ENCODE measurements around the gene MTREX.

The MTREX gene

DNA sequence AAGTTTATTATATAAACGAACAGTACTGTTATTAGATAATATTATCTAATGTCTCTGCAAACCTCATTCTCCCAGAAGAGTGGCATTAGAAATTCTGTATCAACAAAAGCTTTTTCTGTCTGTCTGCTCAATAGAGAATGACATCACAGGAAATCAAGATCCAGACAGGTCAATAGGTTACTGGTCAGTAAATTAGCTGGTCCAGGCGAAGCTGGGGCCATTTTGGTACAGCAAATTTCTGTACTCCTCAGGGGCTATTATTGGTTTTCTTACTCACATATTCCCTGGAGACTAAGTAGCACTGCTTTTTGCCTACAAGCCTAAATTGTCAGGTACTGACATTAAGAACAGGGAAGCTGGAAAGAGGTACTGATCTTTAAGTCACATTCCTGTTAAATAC, 146.5 kb downstream of the MTREX start:
- H3K9me3 ChIP-seq (ENCODE audit: control insufficient read depth, low read length): no peaks in the 10 kb centered on the region
- H3K9ac ChIP-seq: no peak overlapping the region
- no peaks in the 10 kb centered on the region for H3K79me2 ChIP-seq
- no peak overlapping the region for H3K4me3 ChIP-seq (ENCODE audit: low read depth, low read length)
- no peaks in the 10 kb centered on the region for H3K4me1 ChIP-seq
- no peak overlapping the region for H3K4me2 ChIP-seq (ENCODE audit: low read length)
- TF ChIP-seq CTCF (IDR thresholded peaks at IDR 0.05): no peak
- H3K36me3 ChIP-seq (ENCODE audit: control insufficient read depth, insufficient read depth, low read length): no peaks in the 10 kb centered on the region
- H3K27ac ChIP-seq: no peak overlapping the region
- H3K27me3 ChIP-seq (ENCODE audit: control insufficient read depth, insufficient read depth, low read length): no peaks in the 10 kb centered on the region
- no peak overlapping the region for H2AFZ ChIP-seq

DNA sequence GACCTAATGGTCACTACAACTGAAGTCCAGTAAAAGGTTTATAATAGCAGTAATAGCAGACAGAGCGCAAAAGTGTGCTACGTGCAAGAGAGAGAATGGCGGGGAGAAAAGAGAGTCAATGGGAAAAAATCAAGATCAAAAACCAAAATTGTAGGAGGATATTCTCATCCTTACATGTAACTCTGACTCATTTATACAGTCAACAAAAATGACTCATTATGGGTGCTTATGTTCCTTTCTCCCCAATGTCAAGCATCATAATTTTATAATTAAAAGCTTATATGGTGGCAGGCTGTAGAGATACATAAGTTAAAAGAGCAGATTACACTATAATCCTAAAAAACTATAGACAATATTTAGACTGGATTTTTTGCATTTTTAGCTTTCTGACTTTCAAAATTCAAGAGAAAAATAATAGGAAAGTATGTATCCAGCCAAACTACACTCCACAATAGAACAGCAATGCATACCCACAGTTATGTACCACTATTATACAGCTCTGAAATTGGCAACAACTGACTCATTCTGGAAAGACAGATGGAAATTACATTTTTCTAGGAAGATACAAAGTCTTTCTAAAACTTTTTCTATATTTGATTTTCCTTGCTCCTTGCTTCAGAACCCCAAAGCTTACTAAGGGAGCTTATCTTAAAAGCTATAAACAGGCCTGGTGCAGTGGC, 148.6 kb downstream of the MTREX start:
- H3K27me3 ChIP-seq (ENCODE audit: control insufficient read depth, insufficient read depth, low read length): no peaks in the 10 kb centered on the region
- no peaks in the 10 kb centered on the region for H3K36me3 ChIP-seq (ENCODE audit: control insufficient read depth, insufficient read depth, low read length)
- H3K4me2 ChIP-seq (ENCODE audit: low read length): no peak overlapping the region
- H3K9ac ChIP-seq: no peak overlapping the region
- H2AFZ ChIP-seq: no peak overlapping the region
- no peaks in the 10 kb centered on the region for H3K79me2 ChIP-seq
- H3K4me3 ChIP-seq (ENCODE audit: low read depth, low read length): no peak overlapping the region
- no peak for TF ChIP-seq CTCF (IDR thresholded peaks at IDR 0.05)
- no peak overlapping the region for H3K27ac ChIP-seq
- H3K4me1 ChIP-seq: no peaks in the 10 kb centered on the region
- H3K9me3 ChIP-seq (ENCODE audit: control insufficient read depth, low read length): no peaks in the 10 kb centered on the region

DNA sequence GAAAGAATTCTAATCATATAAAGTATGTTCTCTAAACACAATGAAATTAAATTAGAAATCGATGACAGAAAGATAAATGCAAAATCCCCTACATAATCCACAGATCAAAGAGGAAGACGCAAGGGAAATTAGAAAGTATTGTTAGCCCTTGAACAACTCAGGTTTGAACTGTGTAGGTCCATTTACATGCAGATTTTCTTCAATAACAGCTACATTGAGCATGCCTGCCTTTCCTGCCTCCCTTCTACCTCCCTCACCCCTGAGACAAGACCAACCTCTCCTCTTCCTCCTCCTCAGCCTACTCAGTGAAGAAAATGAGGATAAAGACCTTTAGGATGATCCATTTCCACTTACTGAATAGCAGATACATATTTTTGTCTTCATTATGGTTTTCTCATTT, 151.8 kb downstream of the MTREX start:
- Histone ChIP-seq H3K9ac (no peak overlapping the region), H3K79me2 (no peaks in the 10 kb centered on the region), H3K27me3 (ENCODE audit: control insufficient read depth, insufficient read depth, low read length) (no peaks in the 10 kb centered on the region), H3K4me3 (ENCODE audit: low read depth, low read length) (no peak overlapping the region), H3K4me2 (ENCODE audit: low read length) (no peak overlapping the region), H3K9me3 (ENCODE audit: control insufficient read depth, low read length) (no peaks in the 10 kb centered on the region), H2AFZ (no peak overlapping the region), H3K27ac (no peak overlapping the region), H3K36me3 (ENCODE audit: control insufficient read depth, insufficient read depth, low read length) (no peaks in the 10 kb centered on the region), H3K4me1 (no peaks in the 10 kb centered on the region)
- no peak for TF ChIP-seq CTCF (IDR thresholded peaks at IDR 0.05)

DNA sequence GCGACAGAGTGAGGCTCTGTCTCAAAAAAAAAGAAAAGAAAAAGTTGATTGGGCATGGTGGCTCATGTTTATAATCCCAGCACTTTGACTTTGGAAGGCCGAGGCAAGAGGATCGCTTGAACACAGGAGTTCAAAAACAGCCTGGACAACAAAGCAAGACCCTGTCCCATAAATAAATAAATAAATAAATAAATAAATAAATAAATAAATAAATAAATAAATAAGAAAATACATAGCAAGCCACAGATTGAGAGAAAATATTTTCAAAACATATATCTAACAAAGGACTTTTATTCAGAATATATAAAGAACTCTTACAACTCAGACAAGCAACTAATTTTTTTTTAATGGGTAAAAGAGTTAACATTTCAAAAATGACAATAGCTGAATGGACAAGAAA, 155.8 kb downstream of the MTREX start:
- Histone ChIP-seq H3K79me2 (no peaks in the 10 kb centered on the region), H3K27ac (no peak overlapping the region), H3K4me2 (ENCODE audit: low read length) (no peak overlapping the region), H3K27me3 (ENCODE audit: control insufficient read depth, insufficient read depth, low read length) (no peaks in the 10 kb centered on the region), H3K9me3 (ENCODE audit: control insufficient read depth, low read length) (no peaks in the 10 kb centered on the region), H3K9ac (no peak overlapping the region), H2AFZ (no peak overlapping the region), H3K36me3 (ENCODE audit: control insufficient read depth, insufficient read depth, low read length) (no peaks in the 10 kb centered on the region), H3K4me1 (no peaks in the 10 kb centered on the region), H3K4me3 (ENCODE audit: low read depth, low read length) (no peak overlapping the region)
- TF ChIP-seq CTCF (IDR thresholded peaks at IDR 0.05): no peak

DNA sequence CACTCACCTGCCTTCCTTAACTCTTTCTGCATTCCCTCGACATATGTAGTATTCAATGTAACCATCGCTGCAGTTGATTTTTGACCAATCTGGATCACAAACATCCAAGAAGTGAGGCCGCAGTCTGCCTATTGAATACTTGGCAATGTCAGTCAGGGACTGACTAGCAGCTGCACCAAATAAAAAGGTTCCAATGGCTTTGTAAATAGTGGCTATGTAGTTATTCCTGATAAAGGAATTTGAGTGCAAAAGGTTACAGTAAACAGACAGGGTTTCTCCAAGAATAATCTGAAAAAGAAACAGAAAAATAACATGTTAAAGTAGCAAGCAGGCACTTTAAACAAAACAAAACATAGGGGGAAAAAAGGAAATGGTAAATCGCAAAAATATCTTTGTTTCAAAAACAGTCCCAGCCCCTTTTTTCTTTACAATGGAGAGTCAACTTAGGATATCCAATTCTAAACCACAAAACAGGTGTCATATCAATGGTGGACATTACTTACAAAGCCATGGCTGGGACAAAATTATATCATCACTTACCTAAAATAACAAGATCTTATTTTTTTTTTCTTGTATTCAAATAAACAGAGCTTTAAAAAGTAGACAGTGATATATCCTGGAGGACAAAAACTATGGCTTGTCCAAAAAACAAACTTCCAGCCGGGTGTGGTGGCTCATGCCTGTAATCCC, 160.2 kb downstream of the MTREX start:
- Histone ChIP-seq H3K4me3 (ENCODE audit: low read depth, low read length) (no peak overlapping the region), H3K27ac (no peak overlapping the region), H3K79me2 (no peaks in the 10 kb centered on the region), H3K9ac (no peak overlapping the region), H2AFZ (no peak overlapping the region), H3K36me3 (ENCODE audit: control insufficient read depth, insufficient read depth, low read length) (no peaks in the 10 kb centered on the region), H3K4me2 (ENCODE audit: low read length) (no peak overlapping the region), H3K9me3 (ENCODE audit: control insufficient read depth, low read length) (no peaks in the 10 kb centered on the region), H3K4me1 (no peaks in the 10 kb centered on the region), H3K27me3 (ENCODE audit: control insufficient read depth, insufficient read depth, low read length) (no peaks in the 10 kb centered on the region)
- TF ChIP-seq CTCF (IDR thresholded peaks at IDR 0.05): no peak

Data from parathyroid adenoma (tissue), 2 donors.